H9 (cell line): ENCODE measurements around the gene APLF. TPM values are rescaled to one million over a fixed set of nuclear protein-coding genes. Genes with fewer than 3 reads are reported as not detected.

Source experiments
- DNase-seq: peaks from one replicate; pipeline ENCODE4 v3.0.0-alpha.2; 2017
- H2AFZ ChIP-seq: one replicate; pipeline ENCODE4 v1.6.1; 2013; ENCODE audit warnings: mild to moderate bottlenecking, low read length, control low read depth, moderate library complexity
- H2AK5ac ChIP-seq: 2 replicates; pipeline ENCODE4 v1.6.1; 2013; ENCODE audit warnings: low read length, control low read depth, mixed read lengths; ENCODE audit not compliant: insufficient read length
- H2BK120ac ChIP-seq: one replicate; pipeline ENCODE4 v1.6.1; 2013; ENCODE audit warnings: low read depth, mild to moderate bottlenecking, low read length, control low read depth, inconsistent platforms; ENCODE audit not compliant: poor library complexity, severe bottlenecking
- H2BK12ac ChIP-seq: 2 replicates; pipeline ENCODE4 v1.6.1; 2013; ENCODE audit warnings: low read length, control low read depth, mixed read lengths, low read depth; ENCODE audit not compliant: insufficient read length
- H2BK15ac ChIP-seq: 2 replicates; pipeline ENCODE4 v1.6.1; 2013; ENCODE audit warnings: low read depth, low read length, control low read depth
- H2BK20ac ChIP-seq: one replicate; pipeline ENCODE4 v1.6.1; 2013; ENCODE audit warnings: low read depth, mild to moderate bottlenecking, low read length, control low read depth, inconsistent platforms; ENCODE audit not compliant: poor library complexity, severe bottlenecking
- H2BK5ac ChIP-seq: 2 replicates; pipeline ENCODE4 v1.6.1; 2013; ENCODE audit warnings: low read length, control low read depth, mixed read lengths; ENCODE audit not compliant: insufficient read length
- H3K14ac ChIP-seq: 2 replicates; pipeline ENCODE4 v1.6.1; 2013; ENCODE audit warnings: low read length, control low read depth; ENCODE audit not compliant: insufficient read depth
- H3K18ac ChIP-seq: 2 replicates; pipeline ENCODE4 v1.6.1; 2013; ENCODE audit warnings: low read depth, mild to moderate bottlenecking, mixed read lengths, low read length, control low read depth; ENCODE audit not compliant: insufficient read length
- H3K23ac ChIP-seq: 2 replicates; pipeline ENCODE4 v1.6.1; 2013; ENCODE audit warnings: low read length, control low read depth, mixed read lengths, low read depth; ENCODE audit not compliant: insufficient read length
- H3K23me2 ChIP-seq: 2 replicates; pipeline ENCODE4 v1.6.1; 2013; ENCODE audit warnings: low read depth, mild to moderate bottlenecking, mixed read lengths, low read length, control low read depth; ENCODE audit not compliant: insufficient read length, poor library complexity, severe bottlenecking
- H3K27ac ChIP-seq: 2 replicates; pipeline ENCODE4 v1.5.1; 2013; ENCODE audit warnings: low read length, control low read depth, mixed read lengths, low read depth; ENCODE audit not compliant: insufficient read length
- H3K27me3 ChIP-seq: 2 replicates; pipeline ENCODE4 v1.6.1; 2013; ENCODE audit warnings: low read length, control low read depth, inconsistent platforms; ENCODE audit not compliant: insufficient read depth
- H3K4ac ChIP-seq: 2 replicates; pipeline ENCODE4 v1.6.1; 2013; ENCODE audit warnings: low read depth, mild to moderate bottlenecking, control low read depth, inconsistent platforms, low read length, moderate library complexity
- H3K4me1 ChIP-seq: 2 replicates; pipeline ENCODE4 v1.6.1; 2013; ENCODE audit warnings: low read length, control low read depth, inconsistent platforms; ENCODE audit not compliant: insufficient read depth
- H3K4me2 ChIP-seq: 2 replicates; pipeline ENCODE4 v1.6.1; 2013; ENCODE audit warnings: low read length, control low read depth, mixed read lengths; ENCODE audit not compliant: insufficient read length, insufficient read depth
- H3K56ac ChIP-seq: 2 replicates; pipeline ENCODE4 v1.6.1; 2013; ENCODE audit warnings: low read depth, mild to moderate bottlenecking, mixed read lengths, low read length, control low read depth; ENCODE audit not compliant: insufficient read length
- H3K79me1 ChIP-seq: 2 replicates; pipeline ENCODE4 v1.6.1; 2013; ENCODE audit warnings: low read depth, mild to moderate bottlenecking, moderate library complexity, low read length, control low read depth, inconsistent platforms; ENCODE audit not compliant: insufficient read depth, poor library complexity, severe bottlenecking
- H3K79me2 ChIP-seq: 2 replicates; pipeline ENCODE4 v1.6.1; 2013; ENCODE audit warnings: low read length, control low read depth, inconsistent platforms; ENCODE audit not compliant: insufficient read depth
- H3K9ac ChIP-seq: 2 replicates; pipeline ENCODE4 v1.6.1; 2013; ENCODE audit warnings: low read length, control low read depth, mixed read lengths; ENCODE audit not compliant: insufficient read length; ENCODE audit errors: extremely low read depth
- H3K9me3 ChIP-seq: one replicate; pipeline ENCODE4 v1.6.1; 2013; ENCODE audit warnings: low read depth, low read length, inconsistent platforms; ENCODE audit not compliant: control insufficient read depth
- H3T11ph ChIP-seq: one replicate; pipeline ENCODE4 v1.6.1; 2013; ENCODE audit warnings: mild to moderate bottlenecking, low read length, control low read depth, inconsistent platforms
- H4K20me1 ChIP-seq: one replicate; pipeline ENCODE4 v1.6.1; 2013; ENCODE audit not compliant: control insufficient read depth, insufficient read length, insufficient read depth
- H4K5ac ChIP-seq: 2 replicates; pipeline ENCODE4 v1.6.1; 2013; ENCODE audit warnings: low read depth, mild to moderate bottlenecking, mixed read lengths, low read length, control low read depth; ENCODE audit not compliant: insufficient read length
- H4K8ac ChIP-seq: replicated peaks from 2 replicates; pipeline ENCODE4 v1.6.1; 2013; ENCODE audit warnings: low read length, control low read depth, mixed read lengths, low read depth; ENCODE audit not compliant: insufficient read length
- H4K91ac ChIP-seq: 2 replicates; pipeline ENCODE4 v1.6.1; 2013; ENCODE audit warnings: low read depth, mild to moderate bottlenecking, moderate library complexity, mixed read lengths, low read length, control low read depth; ENCODE audit not compliant: insufficient read length
- H3K27ac Mint-ChIP-seq, 3 experiments: 2 replicates in 2 of 3; 3 replicates in 1 of 3; pipeline ENCODE4 v1.8.0; 2020 to 2021; ENCODE audit warnings: mixed read lengths in 3 of 3, mild to moderate bottlenecking in 1 of 3, moderate library complexity in 1 of 3
- H3K27me3 Mint-ChIP-seq: 2 replicates; pipeline ENCODE4 v1.8.0; 2021; ENCODE audit warnings: low read depth, mild to moderate bottlenecking, moderate library complexity, mixed read lengths
- H3K36me3 Mint-ChIP-seq, 3 experiments: 2 replicates in 2 of 3; 3 replicates in 1 of 3; pipeline ENCODE4 v1.8.0; 2020 to 2021; ENCODE audit warnings: low read depth in 3 of 3, mixed read lengths in 3 of 3; ENCODE audit not compliant: insufficient read depth in 1 of 3
- H3K4me1 Mint-ChIP-seq, 2 experiments: 2 replicates each; pipeline ENCODE4 v1.8.0; 2020; ENCODE audit warnings: mixed read lengths in 2 of 2
- H3K4me3 Mint-ChIP-seq, 2 experiments: 2 replicates in 1 of 2; 3 replicates in 1 of 2; pipeline ENCODE4 v1.8.0; 2020 to 2021; ENCODE audit warnings: mild to moderate bottlenecking in 2 of 2, mixed read lengths in 2 of 2, moderate library complexity in 1 of 2
- H3K9me3 Mint-ChIP-seq, 2 experiments: 2 replicates in 1 of 2; 3 replicates in 1 of 2; pipeline ENCODE4 v1.8.0; 2020; ENCODE audit warnings: mild to moderate bottlenecking in 2 of 2, mixed read lengths in 2 of 2, moderate library complexity in 1 of 2
- WGBS: extraction: QIAGEN DNeasy Blood & Tissue Kit; methylation state at CpG from one replicate; pipeline ENCODE4 v1.1.7; 2013; ENCODE audit warnings: missing lambda C conversion rate, low lambda C conversion rate, mixed read lengths; ENCODE audit not compliant: insufficient read length; ENCODE audit errors: extremely low coverage; 5-methylcytosine and 5-hydroxymethylcytosine counted together
- total RNA-seq: library from RNA; stranded (reverse); gene quantifications from 2 replicates; pipeline ENCODE4 v1.2.1, GENCODE V29; 2021
- TF ChIP-seq, protein P1 (sequence below): fragments of 200-600 bp; sonication (generic); conservative IDR thresholded peaks from 3 replicates; pipeline ENCODE4 v1.8.0; 2021; ENCODE audit warnings: antibody characterized with exemption, mild to moderate bottlenecking

The APLF gene
- total RNA-seq, 1 experiment from 2014 or later: 3.7 TPM

DNA sequence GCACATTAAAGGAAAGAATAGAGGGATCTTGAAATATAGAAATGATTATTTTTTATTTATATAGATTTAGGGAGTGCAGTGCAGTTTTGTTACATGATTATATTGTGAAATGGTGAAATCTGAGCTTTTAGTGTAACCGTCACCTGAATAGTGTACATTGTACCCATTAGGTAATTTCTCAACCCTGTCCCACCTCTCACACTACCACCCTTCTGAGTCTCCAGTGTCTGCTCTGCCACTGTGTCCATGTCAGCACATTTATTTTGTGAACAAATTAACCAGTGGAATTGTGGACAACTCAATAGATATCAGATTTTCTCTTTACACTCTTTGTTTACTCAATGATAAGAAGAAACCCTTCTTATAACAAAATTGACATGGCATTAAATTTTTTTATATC lies 24.2 kb downstream of the APLF start:
- Histone ChIP-seq H3K79me1 (no peaks in the 10 kb centered on the region), H2AK5ac (no peak overlapping the region), H2BK15ac (no peak overlapping the region), H3K23me2 (no peaks in the 10 kb centered on the region), H4K20me1 (no peaks in the 10 kb centered on the region), H2BK120ac (no peak overlapping the region), H3K14ac (no peak overlapping the region), H4K5ac (no peak overlapping the region), H3K56ac (no peak overlapping the region), H4K8ac (no peak overlapping the region), H3K4me1 (no peaks in the 10 kb centered on the region), H3K27me3 (no peaks in the 10 kb centered on the region), H3K27ac (no peak overlapping the region), H3K9ac (no peak overlapping the region), H2AFZ (no peak overlapping the region), H3K79me2 (no peaks in the 10 kb centered on the region), H3K9me3 (peaks cover 6% of the 10 kb centered on the region), H3T11ph (no peak overlapping the region), H4K91ac (no peak overlapping the region), H2BK20ac (no peak overlapping the region), H2BK5ac (no peak overlapping the region), H3K4me2 (no peak overlapping the region), H3K4ac (no peak overlapping the region), H3K18ac (no peak overlapping the region), H3K23ac (no peak overlapping the region), H2BK12ac (no peak overlapping the region)
- DNase-seq: no peak
- WGBS: no CpG with 5 or more reads among the region's 1 CpG
- H3K27me3 Mint-ChIP-seq: no peaks in the 10 kb centered on the region; the same call in 1 of the 2 replicates
- no peak overlapping the region for H3K4me3 Mint-ChIP-seq
- no peaks in the 10 kb centered on the region for H3K4me1 Mint-ChIP-seq
- peaks cover 16 to 24% of the 10 kb centered on the region in 2 experiments for H3K9me3 Mint-ChIP-seq
- no peak overlapping the region for H3K27ac Mint-ChIP-seq
- H3K36me3 Mint-ChIP-seq: peaks cover 17 to 22% (median 18%) of the 10 kb centered on the region in 3 experiments
- TF ChIP-seq, protein P1, sequence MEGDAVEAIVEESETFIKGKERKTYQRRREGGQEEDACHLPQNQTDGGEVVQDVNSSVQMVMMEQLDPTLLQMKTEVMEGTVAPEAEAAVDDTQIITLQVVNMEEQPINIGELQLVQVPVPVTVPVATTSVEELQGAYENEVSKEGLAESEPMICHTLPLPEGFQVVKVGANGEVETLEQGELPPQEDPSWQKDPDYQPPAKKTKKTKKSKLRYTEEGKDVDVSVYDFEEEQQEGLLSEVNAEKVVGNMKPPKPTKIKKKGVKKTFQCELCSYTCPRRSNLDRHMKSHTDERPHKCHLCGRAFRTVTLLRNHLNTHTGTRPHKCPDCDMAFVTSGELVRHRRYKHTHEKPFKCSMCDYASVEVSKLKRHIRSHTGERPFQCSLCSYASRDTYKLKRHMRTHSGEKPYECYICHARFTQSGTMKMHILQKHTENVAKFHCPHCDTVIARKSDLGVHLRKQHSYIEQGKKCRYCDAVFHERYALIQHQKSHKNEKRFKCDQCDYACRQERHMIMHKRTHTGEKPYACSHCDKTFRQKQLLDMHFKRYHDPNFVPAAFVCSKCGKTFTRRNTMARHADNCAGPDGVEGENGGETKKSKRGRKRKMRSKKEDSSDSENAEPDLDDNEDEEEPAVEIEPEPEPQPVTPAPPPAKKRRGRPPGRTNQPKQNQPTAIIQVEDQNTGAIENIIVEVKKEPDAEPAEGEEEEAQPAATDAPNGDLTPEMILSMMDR: no peak
